ENCODE data around the gene MCF2L2.

The MCF2L2 gene

DNA sequence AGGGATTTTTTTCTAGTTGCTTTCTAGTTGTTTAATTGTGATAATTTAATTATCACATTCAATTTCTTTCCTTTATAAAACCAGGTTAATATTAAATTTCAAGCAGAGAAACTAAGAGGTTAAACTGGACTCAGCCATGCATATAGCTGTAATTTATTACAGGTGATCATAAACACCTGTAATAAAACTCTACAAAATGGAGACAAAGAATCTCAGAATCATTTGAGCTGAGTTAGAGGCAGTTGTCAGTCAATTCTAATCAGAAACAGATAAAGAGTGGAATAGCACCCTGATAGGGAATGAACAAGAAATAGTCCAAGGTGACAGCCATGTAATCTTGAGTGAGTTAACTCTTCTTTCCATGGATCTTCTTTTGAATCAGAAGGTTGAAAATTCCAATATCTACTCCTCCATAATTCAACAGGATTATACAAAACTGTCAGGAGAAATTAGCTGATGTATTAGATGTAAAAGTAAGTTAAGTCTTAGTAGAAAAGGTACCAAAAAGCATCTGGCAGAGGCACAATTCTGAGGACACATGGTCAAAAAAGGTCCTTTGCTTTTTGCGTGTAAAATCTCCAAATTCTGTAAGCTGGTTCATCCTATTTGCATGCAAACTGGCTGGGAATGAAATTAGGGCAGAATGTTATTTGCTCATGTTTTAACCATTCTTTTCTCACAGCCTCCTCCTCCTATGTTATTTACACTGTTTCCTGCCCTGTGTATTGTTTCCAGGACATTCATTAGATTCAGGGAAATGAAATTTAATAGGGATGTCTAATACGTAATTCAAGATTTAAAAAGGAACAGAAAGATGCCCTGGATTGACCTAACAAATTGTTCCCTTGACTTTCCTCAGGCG is 214.8 kb downstream of the MCF2L2 start:
- DNase-seq (ENCODE audit: low read depth in 4 of 4, low spot score in 1 of 4): no peak

DNA sequence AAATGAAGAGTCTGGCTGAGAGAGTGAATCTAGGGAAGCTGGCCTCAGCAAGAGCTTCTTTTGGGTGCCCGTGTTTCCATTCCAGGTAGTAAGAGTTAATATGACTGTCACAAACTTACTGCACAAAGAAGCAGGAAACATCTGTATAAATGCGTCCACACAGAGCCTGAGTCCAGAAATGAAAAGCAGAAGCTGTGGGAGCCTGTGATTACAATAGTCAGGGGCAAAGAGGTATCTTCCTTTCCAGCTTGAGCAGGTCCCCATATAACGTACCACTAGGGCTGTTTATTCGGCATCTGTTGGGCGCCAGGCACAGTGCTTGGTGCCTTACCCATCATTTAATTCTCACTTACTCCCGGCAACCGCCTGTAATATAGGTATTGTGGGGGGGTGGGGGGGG is 215.9 kb downstream of the MCF2L2 start:
- no peak for DNase-seq (ENCODE audit: low read depth in 4 of 4, low spot score in 1 of 4)

DNA sequence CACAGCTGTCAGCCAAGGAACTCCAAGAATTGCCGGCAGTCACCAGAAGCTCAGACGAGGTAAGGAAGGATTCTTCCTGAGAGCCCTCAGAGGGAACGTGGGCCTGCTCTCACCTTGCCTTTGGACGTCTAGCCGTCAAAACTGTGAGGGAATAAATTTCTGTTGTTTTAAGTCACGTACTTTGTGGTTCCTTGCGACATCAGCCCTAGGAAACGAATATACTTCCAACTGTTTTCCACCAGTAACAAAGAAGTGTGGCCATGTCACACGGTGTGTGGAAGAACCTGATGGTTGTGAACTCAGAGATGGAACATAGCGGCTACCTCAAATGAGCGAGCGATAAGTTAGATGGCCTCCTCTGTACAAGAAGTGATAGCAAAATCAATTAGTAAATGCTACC is 216.3 kb downstream of the MCF2L2 start:
- DNase-seq (ENCODE audit: low read depth in 4 of 4, low spot score in 1 of 4): no peak

DNA sequence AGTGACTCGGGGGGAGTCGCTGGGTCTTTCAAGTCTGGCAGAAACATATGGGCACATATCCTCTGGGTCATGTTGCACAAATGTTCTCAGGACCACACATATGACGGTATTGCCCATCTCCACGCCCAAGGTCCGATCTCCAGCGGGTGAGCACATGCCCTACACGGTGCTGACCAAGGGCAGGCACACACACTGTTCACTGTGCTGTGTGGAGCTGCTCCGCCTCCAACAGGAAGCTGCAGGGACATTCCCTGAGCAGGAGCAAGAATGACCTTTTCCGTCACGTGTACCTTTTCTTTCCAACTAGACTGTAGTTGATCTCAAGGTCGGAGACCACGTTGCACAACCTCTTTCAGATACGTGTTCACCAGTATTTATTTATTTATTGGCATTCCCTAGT is 217.1 kb downstream of the MCF2L2 start:
- no peak for DNase-seq (ENCODE audit: low read depth in 4 of 4, low spot score in 1 of 4)

DNA sequence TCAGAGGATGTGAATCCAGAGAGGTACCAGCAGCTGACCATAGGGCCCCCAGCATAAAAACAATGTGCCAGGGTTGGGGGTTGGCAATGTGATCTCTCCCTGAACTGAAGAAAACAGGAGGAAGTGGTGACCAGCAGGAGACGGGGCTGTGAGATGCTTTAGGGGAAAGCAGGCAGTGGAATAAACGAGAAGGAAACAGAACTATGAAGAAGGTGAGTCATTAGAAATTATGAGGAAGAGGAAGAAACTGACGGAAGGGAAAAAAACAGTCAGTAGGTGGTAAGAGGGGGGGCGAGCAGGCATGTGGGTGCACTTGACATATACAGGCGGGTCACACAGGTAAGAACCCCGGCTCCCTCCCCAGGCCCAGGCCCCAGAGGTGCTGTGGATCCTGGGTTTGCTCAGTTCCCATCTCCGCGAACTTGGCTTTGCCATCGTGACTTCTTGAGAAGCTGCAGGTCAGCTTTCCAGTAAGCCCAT is 217.5 kb downstream of the MCF2L2 start:
- peak in 1 of 4 experiments; percentile 45 for DNase-seq (ENCODE audit: low read depth in 4 of 4, low spot score in 1 of 4)

DNA sequence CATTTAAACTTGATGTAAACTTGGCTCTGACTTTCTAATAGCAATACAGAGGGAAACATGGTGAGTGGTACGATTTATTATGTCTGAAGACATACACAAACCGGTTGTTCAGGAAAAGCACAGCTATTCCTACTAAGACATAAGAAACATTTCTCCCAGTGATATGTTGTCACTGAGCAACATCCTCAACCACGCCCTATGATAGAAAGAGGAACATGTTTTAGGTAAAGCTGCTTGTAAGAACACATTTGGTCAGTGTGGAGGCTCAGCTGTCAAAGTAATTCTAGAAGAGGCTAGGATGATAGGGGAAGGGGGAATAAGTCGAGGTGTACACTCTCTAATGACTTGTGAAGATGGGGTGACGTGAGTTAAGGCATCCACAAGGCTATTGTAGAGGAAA is 218.1 kb downstream of the MCF2L2 start:
- DNase-seq (ENCODE audit: low read depth in 4 of 4, low spot score in 1 of 4): no peak

DNA sequence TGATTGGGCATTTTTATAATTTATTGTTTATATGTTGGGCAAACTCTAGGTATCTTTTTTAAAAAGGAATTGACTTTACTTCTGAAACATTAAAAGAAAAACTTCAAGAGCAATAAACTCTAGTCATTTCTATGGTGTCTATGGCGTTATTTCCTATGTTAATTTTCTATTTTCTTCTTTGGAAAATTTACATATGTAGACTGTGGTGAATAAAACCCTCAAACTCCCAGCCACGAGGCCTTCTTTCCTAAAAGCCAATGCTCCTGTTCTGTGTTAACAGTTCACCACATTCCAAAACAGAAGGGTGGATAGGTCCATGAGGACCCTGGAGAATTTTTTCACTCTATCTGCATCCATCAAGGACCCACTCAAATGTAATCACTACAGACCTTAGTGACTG is 219.6 kb downstream of the MCF2L2 start:
- DNase-seq (ENCODE audit: low read depth in 4 of 4, low spot score in 1 of 4): no peak

DNA sequence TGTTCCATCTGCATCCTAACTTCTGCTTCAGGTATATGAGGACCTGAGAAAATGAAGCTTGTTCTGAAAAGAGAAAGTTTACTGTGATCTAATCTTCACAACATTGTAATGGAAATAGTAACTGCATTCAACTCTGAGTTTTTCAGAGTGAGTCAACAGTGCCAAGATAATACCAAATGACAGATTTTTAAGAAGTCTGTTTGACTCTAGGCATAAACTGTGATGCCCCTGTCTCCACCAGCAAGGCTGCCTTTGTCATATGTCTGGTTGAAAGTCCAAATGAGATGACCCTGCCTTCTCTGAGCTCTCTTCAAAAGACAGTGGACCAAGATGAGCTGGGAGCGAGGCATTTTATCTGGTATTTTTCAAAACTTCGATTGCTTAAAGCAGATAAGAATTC is 220.2 kb downstream of the MCF2L2 start:
- no peak for DNase-seq (ENCODE audit: low read depth in 4 of 4, low spot score in 1 of 4)

DNA sequence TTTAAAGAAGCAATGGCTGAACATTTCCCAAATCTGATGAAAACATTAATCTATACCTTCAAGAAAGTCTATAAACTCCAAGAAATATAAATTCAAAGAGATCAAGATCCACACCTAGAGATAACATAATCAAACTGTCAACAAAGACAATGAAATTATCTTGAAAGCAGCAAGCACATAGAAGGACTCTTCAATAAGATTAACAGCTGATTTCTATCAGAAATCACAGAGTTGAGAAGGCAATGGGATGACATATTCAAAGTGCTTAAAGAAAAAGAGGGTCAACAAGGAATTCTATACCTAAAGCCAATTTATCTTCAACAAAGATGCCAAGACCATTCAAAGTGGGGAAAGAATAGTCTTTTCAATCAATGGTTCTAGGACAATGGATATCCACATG is 224.7 kb downstream of the MCF2L2 start:
- DNase-seq (ENCODE audit: low read depth in 4 of 4, low spot score in 1 of 4): no peak

DNA sequence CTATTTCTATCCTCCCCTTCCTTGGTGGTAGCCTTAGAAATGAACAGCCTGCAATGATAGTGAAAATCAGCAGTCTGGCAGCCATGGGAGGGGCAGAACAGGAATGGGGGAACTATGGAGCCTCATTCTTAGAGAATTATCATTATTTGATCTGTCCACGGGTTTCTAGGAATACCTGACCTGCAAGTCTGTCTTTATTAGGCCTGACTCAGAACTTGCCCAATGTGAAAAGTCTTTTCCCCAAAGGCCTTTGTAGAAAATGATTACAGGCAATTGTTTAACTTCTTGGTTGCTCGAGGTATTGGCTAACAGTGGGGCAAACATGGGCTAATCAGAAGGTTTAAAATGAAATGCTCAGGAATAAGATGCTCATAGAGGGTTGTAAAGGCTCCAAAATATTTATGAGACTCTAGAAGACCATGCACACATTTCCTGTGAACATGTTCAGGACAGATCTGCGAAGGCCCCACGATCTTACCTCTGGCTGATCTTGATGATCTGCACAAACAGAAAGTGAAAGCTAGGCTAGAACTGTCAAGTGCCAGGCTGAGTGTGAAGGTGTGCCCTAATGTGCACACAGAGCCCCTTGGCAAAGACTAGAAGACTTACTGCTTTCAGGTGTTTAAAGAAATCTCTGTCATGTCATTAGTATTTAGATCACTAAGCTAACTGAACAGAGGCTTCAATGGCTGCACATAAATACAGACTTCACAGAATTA is 226.3 kb downstream of the MCF2L2 start:
- no peak for DNase-seq (ENCODE audit: low read depth in 4 of 4, low spot score in 1 of 4)

DNA sequence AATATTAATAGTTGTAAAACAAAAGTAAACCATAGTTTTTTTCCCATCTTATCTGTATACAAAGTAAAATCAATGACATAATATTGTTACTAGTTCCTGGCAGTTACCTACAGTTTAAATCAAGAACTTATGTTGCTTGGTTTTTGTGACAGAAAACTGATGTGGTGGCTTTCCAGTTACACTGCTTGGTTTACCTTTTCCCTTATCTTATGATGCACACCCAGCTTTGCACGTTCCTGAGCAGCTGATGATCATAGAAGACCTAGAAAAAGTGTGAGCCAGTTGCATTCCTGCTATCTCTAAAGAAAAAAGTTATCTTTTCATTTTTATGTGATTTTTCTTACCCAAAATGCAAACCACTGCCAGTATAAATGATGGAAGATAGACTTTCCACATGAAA is 229.5 kb downstream of the MCF2L2 start:
- no peak for DNase-seq (ENCODE audit: low read depth in 4 of 4, low spot score in 1 of 4)

DNA sequence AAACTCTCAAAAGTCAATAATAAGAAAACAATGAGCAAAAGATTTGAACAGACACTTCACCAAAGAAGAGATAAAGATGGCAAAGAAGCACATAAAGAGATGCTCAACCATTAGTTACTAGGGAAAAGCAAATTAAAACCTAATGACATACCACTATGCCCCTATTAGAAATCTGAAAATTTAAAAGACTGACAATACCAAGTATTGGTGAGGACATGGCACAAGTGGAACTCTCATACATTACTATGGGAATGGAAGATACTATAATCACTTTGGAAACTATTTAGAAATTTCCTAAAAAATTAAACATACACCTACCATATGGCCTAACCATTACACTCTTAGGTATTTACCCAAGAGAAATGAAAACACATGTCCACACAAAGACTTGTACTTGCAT is 230.7 kb downstream of the MCF2L2 start:
- no peak for DNase-seq (ENCODE audit: low read depth in 4 of 4, low spot score in 1 of 4)

DNA sequence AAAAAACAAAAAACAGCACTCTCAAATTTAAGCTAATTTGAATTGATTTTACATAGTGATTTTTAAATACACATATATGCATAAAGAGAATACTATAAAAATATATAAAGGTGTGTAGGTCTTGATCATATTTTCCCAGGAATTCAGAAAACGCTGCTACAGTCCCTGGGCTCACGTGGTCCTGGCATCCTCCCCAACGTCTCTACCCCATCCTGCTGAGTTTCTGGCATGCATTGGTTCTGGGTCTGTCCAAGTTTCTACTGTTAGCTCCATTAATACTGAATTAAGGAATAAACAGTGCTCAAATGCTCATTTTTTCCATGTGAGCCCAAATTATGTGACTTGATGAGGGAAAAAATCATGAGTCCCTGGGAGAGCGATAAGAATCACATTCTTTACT is 233.2 kb downstream of the MCF2L2 start:
- DNase-seq (ENCODE audit: low read depth in 4 of 4, low spot score in 1 of 4): no peak

DNA sequence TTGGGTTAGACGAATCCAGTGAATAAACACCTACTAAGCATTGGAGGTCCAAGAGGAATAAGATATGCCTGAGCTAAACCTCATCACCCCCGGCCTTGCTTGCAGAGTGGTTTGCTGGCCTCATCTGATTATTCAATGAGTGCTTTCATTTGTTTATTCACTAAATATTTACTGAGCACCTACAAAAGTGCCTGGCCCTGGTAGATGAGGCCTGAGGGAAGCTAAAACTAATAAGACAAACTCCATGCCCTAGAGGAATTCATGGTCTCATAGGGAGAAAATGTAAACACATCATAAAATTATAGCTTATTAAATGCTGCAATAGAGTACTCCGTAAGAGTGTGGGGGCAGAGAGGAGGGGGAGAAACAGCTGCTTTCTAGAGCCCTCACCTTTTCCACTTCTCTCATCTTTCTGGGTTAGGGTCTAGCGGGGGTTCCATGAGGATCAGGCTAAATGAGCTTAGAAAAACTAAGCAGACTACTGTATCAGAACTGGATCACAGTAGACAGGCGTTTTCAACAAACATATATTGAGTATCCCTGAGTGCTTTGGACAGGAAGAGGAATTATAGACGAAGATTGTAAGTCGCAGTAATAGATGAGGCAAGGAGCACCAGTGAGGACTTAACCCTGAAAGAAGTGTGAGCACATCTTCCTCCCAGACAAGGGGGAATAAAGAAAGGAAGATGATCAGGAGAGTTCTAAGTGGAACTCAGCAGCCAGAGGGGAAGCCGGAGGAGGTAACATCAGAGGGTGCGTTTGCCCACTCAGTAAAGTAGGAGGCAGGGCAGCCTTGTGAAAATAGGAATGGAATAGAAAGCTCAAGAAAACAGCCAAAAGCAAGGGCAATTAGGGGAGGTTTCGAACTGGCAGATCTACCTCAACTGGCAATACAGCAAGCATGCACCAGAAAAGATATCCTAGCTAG is 234.4 kb downstream of the MCF2L2 start:
- no peak for DNase-seq (ENCODE audit: low read depth in 4 of 4, low spot score in 1 of 4)

DNA sequence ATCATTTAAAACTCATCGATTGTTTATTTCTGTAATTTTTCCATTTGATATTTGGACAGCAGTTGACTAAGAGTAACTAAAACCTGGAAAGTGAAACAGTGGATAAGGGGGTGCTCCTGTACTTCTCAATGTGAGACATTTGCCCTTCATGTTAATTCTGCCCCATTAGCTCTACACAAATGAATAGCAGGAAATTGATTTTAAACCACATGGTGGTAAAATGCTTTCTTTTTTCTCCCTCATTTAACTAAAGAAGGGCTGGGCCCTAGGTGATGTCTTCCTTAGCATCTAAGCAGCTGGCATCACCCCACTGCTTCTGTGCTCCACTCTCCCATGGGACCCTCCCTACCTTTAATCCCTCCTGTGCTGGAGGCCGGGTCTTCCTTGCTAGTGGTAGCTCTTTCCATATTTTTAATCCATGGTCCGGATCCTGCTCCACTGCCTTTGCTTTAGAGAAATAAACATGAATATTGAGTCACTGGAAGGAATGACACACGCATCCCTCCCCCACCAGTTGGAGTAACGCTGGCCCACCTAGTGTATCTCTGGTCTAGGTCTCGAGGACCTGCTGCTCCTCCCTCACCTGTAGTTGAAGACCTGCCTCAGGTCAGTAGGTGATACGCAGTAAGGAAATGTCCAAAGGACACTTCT is 235.6 kb downstream of the MCF2L2 start:
- no peak for DNase-seq (ENCODE audit: low read depth in 4 of 4, low spot score in 1 of 4)

DNA sequence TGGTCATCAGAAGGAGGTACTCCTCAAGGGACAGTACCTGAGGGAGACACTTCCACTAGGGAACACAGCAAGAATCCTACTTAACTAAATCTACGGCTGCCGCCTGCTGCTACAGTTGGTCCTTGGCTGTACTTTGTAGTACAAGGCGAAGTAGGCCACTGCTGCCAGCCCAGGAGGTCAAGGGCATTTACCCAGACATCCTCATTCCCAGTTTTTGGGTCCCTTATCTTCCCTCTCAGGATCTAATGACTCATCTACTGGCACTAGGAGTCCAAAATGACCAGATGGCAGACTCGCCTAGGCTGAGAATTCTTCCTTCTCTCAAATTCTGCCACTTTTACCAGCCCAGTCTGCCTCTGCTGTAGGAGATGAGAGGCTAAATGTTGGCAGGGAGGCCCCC is 238.8 kb downstream of the MCF2L2 start:
- DNase-seq (ENCODE audit: low read depth in 4 of 4, low spot score in 1 of 4): no peak

DNA sequence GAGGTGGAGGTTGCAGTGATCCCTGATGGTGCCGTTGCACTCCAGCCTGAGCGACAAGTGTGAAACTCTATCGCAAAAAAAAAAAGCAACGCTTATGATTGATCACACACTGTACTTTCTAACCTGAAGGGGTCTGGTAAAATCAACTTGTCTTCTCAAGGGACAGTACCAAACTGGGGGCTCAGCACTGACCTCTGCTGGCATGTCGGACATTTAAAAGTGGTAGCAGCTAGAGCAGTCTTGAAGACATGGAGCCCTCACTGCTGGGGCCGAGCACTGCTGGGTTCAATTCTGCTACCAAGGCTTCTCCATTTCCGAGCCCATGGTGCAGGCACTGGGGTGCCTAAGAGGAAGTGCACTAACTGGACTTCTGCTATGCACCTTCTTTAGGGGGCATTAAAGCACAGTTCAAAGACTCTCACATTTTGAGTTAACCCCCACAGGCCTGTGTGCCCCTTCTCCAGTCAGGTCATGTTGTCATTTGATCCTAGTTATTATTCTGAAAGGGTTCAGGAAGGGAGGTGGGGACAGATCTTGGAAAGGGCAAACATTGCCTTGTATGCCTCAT is 239.4 kb downstream of the MCF2L2 start:
- DNase-seq (ENCODE audit: low read depth in 4 of 4, low spot score in 1 of 4): peak in 1 of 4 experiments; percentile 15

DNA sequence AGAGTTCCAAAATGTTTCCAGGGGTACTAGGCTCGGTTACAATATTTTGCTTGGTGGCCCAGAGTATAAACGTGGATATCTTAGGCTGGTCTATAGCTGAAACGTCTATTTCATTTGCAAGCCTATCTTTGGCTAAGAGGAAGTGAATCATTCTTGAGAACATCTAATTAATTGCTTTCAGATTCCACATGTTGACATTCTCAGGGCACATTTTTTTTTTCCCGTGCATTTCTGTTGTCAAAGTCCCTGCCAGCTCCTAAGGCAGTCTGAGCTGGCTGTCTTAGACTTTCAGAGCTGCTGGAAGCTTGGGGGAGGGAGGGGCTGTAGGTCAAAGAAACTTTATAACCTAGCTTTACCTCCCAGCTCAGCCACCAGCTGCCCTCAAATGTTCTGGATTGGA is 242.7 kb downstream of the MCF2L2 start:
- no peak for DNase-seq (ENCODE audit: low read depth in 4 of 4, low spot score in 1 of 4)

DNA sequence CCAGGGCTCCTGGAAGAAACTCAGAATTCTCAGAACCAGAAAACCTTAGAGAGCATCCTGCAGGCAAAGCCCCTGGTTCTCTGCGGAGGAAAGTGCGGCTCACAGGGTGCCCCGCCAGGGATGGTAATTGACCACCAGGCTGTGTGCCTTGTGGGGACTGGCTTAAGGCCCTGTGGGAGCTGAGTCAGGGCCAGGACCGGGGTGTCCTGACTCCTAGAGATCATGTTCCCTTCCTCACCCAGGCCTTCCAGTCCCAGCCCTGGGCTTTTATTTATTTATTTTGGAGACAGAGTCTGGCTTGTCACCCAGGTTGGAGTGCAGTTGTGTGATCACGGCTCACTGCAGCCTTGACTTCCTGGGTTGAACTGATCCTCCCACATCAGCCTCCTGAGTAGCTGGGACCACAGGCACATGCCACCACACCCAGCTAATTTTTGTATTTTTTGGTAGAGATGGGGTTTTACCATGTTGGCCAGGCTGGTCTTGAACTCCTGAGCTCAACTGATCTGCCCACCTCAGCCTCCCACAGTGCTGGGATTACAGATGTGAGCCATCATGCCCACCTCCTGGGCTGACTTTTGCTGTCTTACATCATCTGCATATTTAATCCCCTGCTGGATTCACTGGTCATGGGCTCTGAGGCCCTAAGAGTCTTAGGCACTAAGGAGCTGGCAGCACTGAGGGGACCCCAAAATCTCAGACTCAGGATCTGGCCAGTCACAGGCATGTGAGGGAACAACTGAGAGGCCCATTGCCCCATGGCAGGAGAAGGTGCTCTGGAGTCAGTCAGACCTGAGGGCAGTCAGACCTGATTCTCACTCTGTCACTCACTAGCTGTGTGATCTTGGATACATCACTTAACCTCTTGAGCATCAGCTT is 245.4 kb downstream of the MCF2L2 start:
- DNase-seq (ENCODE audit: low read depth in 4 of 4, low spot score in 1 of 4): no peak

DNA sequence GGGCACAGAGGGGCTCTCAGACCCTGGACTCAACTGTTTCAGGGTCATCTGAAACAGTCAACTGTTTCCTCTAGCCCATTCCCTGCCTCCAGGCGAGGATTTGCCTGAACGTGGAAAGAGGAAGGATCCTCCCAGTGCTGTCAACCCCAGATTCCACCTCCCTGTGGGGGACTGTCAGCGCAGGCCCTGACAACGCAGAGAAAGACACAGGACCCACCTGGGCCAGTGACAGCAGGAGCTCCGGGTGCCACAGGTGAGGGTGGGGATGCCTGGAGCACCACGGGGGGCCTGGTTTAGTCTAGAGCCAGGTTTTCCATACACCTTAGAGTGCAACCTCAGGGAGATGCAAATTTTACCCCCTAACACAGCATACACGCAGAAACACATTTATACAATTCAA is 246.3 kb downstream of the MCF2L2 start:
- DNase-seq (ENCODE audit: low read depth in 4 of 4, low spot score in 1 of 4): no peak
